ENCODE data around the gene RGSL1. TPM values are rescaled to one million over a fixed set of nuclear protein-coding genes. Genes with fewer than 3 reads are reported as not detected.

Gene RGSL1
- total RNA-seq, 2 donors from 2014 or later = not detected

DNA sequence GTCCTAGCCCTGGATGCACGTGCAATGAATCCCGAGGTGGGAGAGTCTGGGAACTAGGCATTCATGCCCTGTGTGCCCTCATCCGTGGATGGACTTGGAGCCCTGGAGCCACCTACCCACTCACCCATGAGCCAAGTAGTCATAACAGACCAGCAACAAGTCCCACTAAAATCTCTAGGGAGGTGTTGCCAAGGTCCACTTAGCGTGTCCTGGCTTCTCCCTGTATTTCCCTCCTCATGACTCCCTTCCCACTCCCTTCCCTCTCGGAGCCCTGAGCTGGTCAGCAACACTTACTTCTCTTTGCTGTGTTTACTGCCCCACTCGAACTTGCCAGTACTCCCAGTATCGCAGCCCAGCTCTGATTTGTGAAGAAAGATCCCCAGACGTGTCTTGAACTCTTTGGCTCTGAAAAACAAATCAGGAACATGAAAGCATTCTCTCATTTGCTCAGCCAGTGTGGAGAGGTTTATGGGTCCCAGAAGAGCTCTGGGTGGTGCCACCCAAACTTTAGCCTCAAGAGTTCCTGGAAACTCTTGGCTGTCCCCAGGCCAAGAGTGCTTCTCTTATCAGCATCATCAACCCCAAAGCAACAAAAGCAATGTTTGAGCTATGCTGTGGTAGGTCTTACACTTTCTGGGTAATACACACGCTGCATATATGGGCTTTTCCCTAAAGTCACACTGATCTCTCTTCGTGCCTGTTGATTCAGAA is 153.1 kb downstream of the RGSL1 start:
- intact Hi-C loops (cut with DNase I, micrococcal nuclease) = loop anchor here in 1 of 2 donors (5.0 kb wide), 1 partner anchor 179 kb away; no protein-coding TSS in a partner anchor
- ATAC-seq (no peak), DNase-seq (no peak)

GRCh38 chr1:182603646-182604174 is 153.8 kb downstream of the RGSL1 start:
- DNase-seq (no peak), ATAC-seq (no peak)
- intact Hi-C loops (cut with DNase I, micrococcal nuclease) = loop anchor here in 1 of 2 donors (5.0 kb wide), 1 partner anchor 179 kb away; no protein-coding TSS in a partner anchor

GRCh38 chr1:182604175-182605164 is 154.5 kb downstream of the RGSL1 start, which contains the start of gene RGS16:
TSS of gene RGS16 (minus strand) at chr1:182604389. CDS start at chr1:182604259, 130 bp downstream.
- peak; percentile 94 to 98 for DNase-seq
- intact Hi-C loops (cut with DNase I, micrococcal nuclease) = loop anchor here in 1 of 2 donors (5.0 kb wide), 1 partner anchor 178 kb away; no protein-coding TSS in a partner anchor
- ATAC-seq = peak; percentile 98

GRCh38 chr1:182607566-182607965 is 157.6 kb downstream of the RGSL1 start:
- no peak for DNase-seq
- ATAC-seq = no peak
- intact Hi-C loops (cut with DNase I, micrococcal nuclease) = no loop called here

- DNase-seq (no peak), ATAC-seq (no peak)
- intact Hi-C loops (cut with DNase I, micrococcal nuclease) = no loop called here
Measured at GRCh38 chr1:182608236-182608635, 158.3 kb downstream of the RGSL1 start.

DNA sequence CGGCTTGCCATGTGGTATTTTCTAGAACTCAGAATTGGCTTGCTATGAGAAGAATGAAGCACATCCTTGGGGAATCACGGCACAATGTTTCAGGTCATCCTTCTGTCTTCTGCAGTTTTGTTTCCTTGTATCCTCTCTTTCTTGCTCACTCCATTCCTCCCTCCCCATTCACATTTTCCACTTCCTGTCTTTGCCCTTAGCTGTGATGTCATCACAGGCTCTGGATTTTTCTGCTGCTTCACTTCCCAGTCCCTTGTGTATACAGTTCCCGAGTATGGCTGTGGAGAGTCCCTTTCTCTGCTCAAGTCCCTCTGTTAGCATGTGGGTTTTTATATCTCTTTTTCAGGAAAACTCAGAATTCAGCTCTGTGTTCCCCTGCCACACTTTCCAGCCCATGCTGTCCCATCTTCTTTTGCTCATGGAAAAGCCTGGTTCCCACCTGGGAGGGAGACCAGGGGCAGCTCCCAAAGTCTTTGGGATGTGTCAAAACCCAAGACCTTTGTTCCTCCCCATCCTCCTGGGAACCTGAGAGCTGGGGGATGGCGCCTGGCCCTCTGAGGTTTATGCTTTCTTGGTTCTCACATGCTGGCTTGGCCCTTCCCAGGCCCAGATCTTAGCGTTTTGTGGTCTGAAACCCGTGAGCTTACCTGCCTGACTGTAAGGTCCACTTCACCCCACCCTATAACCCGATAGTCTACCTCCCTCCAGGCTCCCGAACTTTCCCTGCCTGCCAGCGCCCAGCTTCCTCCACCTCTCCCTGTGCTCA is 159.1 kb downstream of the RGSL1 start:
- ATAC-seq (no peak), DNase-seq (no peak)
- intact Hi-C loops (cut with DNase I, micrococcal nuclease) = no loop called here

Other genes starting within 250 kb of the RGSL1 start
- 100 to 1,000 TPM; 436 to 776 TPM for gene GLUL, start 58.4 kb upstream of the RGSL1 start, total RNA-seq
- gene TEDDM1, start 49.5 kb upstream of the RGSL1 start, total RNA-seq = not detected
- 10 to 100 TPM; 13.2 to 22.3 TPM for gene RNASEL, start 139.1 kb downstream of the RGSL1 start, total RNA-seq
- 1 to 10 TPM in 1 of 2 donors, under 1 TPM in 1; 0.64 to 1.1 TPM for gene RGS16, start 154.2 kb downstream of the RGSL1 start, total RNA-seq
- not detected for gene RGS8, start 234.4 kb downstream of the RGSL1 start, total RNA-seq